Rectal smooth muscle tissue (tissue), 1 donor: Measurements from ENCODE around the gene F10.
"Not testable (repeated sequence)": the region's sequence is repeated elsewhere in the genome, so short reads cannot be mapped to it uniquely, and the experiment has no call there.

Source experiments
- H3K27ac ChIP-seq: one replicate; pipeline ENCODE4 v1.7.0; 2013; ENCODE audit warnings: low read depth, low read length, inconsistent platforms
- H3K27me3 ChIP-seq: one replicate; pipeline ENCODE4 v1.7.0; 2013; ENCODE audit warnings: low read length; ENCODE audit not compliant: control insufficient read depth, insufficient read depth
- H3K36me3 ChIP-seq: one replicate; pipeline ENCODE4 v1.7.0; 2013; ENCODE audit warnings: low read length; ENCODE audit not compliant: control insufficient read depth, insufficient read depth
- H3K4me1 ChIP-seq: one replicate; pipeline ENCODE4 v1.7.0; 2013; ENCODE audit warnings: low read length; ENCODE audit not compliant: control insufficient read depth, insufficient read depth
- H3K4me3 ChIP-seq: one replicate; pipeline ENCODE4 v1.7.0; 2013; ENCODE audit warnings: low read length
- H3K9ac ChIP-seq: one replicate; pipeline ENCODE4 v1.7.0; 2013; ENCODE audit warnings: low read length

Gene F10

GRCh38 chr13:113096745-113097305 is 25.8 kb upstream of the F10 start:
- no peaks in the 10 kb centered on the region for H3K36me3 ChIP-seq
- H3K27ac ChIP-seq = no peak overlapping the region
- no peak overlapping the region for H3K4me3 ChIP-seq
- H3K4me1 ChIP-seq = no peaks in the 10 kb centered on the region
- no peak overlapping the region for H3K9ac ChIP-seq
- H3K27me3 ChIP-seq = no peaks in the 10 kb centered on the region

- Histone ChIP-seq H3K36me3 (no peaks in the 10 kb centered on the region), H3K4me1 (no peaks in the 10 kb centered on the region), H3K9ac (no peak overlapping the region), H3K4me3 (no peak overlapping the region), H3K27me3 (no peaks in the 10 kb centered on the region), H3K27ac (no peak overlapping the region)
These were observed 24.9 kb upstream of the F10 start for GRCh38 chr13:113097651-113098050.

GRCh38 chr13:113098162-113098732 is 24.4 kb upstream of the F10 start:
- no peaks in the 10 kb centered on the region for H3K27me3 ChIP-seq
- H3K4me1 ChIP-seq = no peaks in the 10 kb centered on the region
- H3K9ac ChIP-seq = no peak overlapping the region
- no peak overlapping the region for H3K4me3 ChIP-seq
- H3K27ac ChIP-seq = no peak overlapping the region
- H3K36me3 ChIP-seq = no peaks in the 10 kb centered on the region

DNA sequence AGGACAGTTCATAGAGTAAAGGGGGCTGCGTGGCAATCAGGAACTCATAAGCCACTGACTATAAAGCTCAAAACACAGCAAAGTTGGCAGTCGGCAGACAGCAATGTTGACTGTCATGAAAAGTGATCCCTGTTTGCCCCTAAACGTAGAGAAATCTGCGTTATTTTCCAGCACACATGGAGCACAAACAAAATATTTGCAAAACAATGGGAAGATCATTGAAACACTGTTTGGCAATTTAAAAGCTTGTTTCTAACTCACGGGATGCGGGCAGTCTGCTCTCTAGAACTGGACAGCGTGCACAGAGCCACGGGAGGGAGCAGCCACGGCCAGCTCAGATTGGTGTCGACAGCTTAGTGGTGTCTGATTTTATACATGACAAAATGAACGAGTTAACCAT is 23.5 kb upstream of the F10 start:
- H3K9ac ChIP-seq = no peak overlapping the region
- H3K4me1 ChIP-seq = no peaks in the 10 kb centered on the region
- no peaks in the 10 kb centered on the region for H3K36me3 ChIP-seq
- H3K27me3 ChIP-seq = no peaks in the 10 kb centered on the region
- no peak overlapping the region for H3K4me3 ChIP-seq
- H3K27ac ChIP-seq = no peak overlapping the region

DNA sequence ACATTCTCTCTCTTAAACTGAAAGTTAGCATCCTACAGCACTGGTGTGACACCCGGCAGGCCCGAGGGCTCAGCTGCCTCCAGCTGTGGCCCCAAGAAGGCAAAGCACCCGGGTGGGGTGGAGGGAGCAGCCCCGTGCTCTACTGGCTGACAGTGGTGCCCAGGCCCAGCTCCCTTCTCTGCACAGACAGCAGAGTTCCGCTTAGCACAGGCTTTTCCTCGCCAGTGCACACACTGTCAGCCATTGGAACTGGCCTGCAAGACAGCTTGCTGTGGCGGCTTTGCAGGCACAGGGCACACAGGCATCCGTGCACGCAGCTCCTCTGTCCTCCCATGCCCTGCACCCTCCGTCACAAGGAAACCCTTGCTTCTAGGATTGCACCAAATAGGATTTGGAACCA is 20.3 kb upstream of the F10 start:
- H3K4me1 ChIP-seq, H3K36me3 ChIP-seq, H3K4me3 ChIP-seq, H3K27me3 ChIP-seq, H3K9ac ChIP-seq, H3K27ac ChIP-seq: not testable (repeated sequence)

- H3K9ac ChIP-seq = no peak overlapping the region
- H3K27ac ChIP-seq = no peak overlapping the region
- H3K36me3 ChIP-seq = no peaks in the 10 kb centered on the region
- no peak overlapping the region for H3K4me3 ChIP-seq
- no peaks in the 10 kb centered on the region for H3K27me3 ChIP-seq
- H3K4me1 ChIP-seq = no peaks in the 10 kb centered on the region
These were observed 19.9 kb upstream of the F10 start for GRCh38 chr13:113102727-113103126.

- Histone ChIP-seq H3K9ac (no peak overlapping the region), H3K27me3 (no peaks in the 10 kb centered on the region), H3K27ac (no peak overlapping the region), H3K4me3 (no peak overlapping the region), H3K4me1 (no peaks in the 10 kb centered on the region), H3K36me3 (no peaks in the 10 kb centered on the region)
These were observed 19.0 kb upstream of the F10 start for GRCh38 chr13:113103646-113104045.

DNA sequence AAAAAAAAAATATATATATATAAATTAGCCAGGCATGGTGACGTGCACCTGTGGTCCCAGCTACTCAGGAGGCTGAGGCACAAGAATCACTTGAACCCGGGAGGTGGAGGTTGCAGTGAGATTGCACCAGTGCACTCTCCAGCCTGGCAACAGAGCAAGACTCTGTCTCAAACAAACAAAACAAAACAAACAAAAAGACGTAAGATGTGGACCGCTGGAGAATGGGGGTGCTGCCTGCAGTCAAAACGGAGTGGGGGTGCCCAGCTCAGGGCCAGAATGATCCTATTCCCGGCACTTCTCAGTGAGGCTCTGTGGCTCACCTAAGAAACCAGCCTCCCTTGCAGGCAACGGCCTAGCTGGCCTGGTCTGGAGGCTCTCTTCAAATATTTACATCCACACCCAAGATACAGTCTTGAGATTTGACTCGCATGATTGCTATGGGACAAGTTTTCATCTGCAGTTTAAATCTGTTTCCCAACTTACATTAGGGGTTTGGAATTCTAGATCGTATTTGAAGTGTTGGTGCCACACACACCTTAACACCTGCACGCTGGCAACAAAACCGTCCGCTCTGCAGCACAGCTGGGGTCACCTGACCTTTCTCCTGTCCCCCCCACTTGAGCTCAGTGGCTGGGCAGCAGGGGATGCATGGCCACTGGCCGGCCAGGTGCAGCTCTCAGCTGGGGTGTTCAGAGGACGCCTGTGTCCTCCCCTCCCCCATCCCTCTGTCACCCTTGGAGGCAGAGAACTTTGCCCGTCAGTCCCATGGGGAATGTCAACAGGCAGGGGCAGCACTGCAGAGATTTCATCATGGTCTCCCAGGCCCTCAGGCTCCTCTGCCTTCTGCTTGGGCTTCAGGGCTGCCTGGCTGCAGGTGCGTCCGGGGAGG is 17.3 kb upstream of the F10 start, which contains the start of gene F7:
F7 (plus strand) TSS at position 760 of the 889 bp plus-strand sequence; CDS start at position 811, 51 bp downstream.
- Histone ChIP-seq H3K27me3 (peaks cover 5% of the 10 kb centered on the region), H3K36me3 (no peaks in the 10 kb centered on the region), H3K27ac (no peak within 1 kb of the TSS), H3K4me3 (no peak within 1 kb of the TSS), H3K9ac (no peak within 1 kb of the TSS), H3K4me1 (no peaks in the 10 kb centered on the region)

- no peak overlapping the region for H3K27ac ChIP-seq
- no peak overlapping the region for H3K9ac ChIP-seq
- no peak overlapping the region for H3K4me3 ChIP-seq
- H3K27me3 ChIP-seq = peaks cover 9% of the 10 kb centered on the region
- no peaks in the 10 kb centered on the region for H3K4me1 ChIP-seq
- H3K36me3 ChIP-seq = no peaks in the 10 kb centered on the region
These were observed 16.6 kb upstream of the F10 start for GRCh38 chr13:113105921-113106452.

DNA sequence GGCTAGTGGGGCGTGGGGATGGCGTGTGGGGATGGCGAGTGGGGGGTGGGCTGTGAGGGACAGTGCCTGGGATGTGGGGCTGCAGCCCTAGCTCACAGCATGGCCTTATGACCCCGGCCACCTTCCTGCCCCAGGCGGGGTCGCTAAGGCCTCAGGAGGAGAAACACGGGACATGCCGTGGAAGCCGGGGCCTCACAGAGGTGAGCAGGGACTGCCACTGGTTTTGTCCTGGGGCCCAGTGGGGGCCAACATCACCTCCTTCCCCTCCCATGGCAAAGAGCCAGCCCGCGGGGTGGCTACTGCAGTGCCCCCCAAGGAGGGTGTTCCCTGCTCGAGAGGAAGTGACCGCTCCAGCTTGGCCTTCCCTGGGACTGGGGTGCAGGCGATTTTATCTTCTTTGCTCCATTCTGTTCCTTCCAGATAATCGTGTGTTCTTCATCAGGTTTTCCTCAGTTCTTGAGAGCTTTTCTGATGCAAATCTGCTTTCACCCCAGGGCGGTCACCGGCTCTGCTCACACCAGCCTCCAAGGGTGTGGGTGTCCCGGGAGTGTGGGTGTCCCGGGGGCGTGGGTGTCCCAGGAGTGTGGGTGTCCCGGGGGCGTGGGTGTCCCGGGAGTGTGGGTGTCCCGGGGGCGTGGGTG is 15.8 kb upstream of the F10 start:
- no peaks in the 10 kb centered on the region for H3K36me3 ChIP-seq
- H3K27ac ChIP-seq = no peak overlapping the region
- no peak overlapping the region for H3K4me3 ChIP-seq
- no peak overlapping the region for H3K9ac ChIP-seq
- no peaks in the 10 kb centered on the region for H3K4me1 ChIP-seq
- H3K27me3 ChIP-seq = peaks cover 10% of the 10 kb centered on the region

DNA sequence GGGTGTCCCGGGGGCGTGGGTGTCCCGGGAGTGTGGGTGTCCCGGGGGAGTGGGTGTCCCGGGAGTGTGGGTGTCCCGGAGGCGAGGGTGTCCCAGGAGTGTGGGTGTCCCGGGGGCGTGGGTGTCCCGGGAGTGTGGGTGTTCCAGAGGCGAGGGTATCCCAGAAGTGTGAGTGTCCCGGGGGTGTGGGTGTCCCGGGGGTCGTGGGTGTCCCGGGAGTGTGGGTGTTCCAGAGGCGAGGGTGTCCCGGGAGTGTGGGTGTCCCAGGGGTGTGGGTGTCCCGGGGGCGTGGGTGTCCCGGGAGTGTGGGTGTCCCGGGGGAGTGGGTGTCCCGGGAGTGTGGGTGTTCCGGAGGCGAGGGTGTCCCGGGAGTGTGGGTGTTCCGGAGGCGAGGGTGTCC is 14.1 kb upstream of the F10 start:
- H3K4me3 ChIP-seq, H3K9ac ChIP-seq, H3K27ac ChIP-seq, H3K4me1 ChIP-seq, H3K36me3 ChIP-seq, H3K27me3 ChIP-seq: not testable (repeated sequence)
